Activated CD8-positive, alpha-beta T cell treated with anti-CD3 and anti-CD28 coated beads, Interleukin-2, amount 10 ng/mL, durations not matched to agents 7 days and 5 days (primary cell): Measurements from ENCODE around the gene RBM15. TPM values are rescaled to one million over a fixed set of nuclear protein-coding genes. Genes with fewer than 3 reads are reported as not detected.

Experiments used
- ATAC-seq: fragments of 150-1000 bp; cut with Tn5 transposase; one replicate; pipeline ENCODE4 v1.10.0; 2021; ENCODE audit warnings: moderate library complexity
- CTCF ChIA-PET: fragments of 350-600 bp; sonication (Branson Sonifier 250); formaldehyde crosslinking; loops from one replicate; lab custom pipeline; 2021; ENCODE audit warnings: antibody characterized with exemption; lab: Charles Lee
- POLR2A ChIA-PET: fragments of 350-600 bp; sonication (Branson Sonifier 250); formaldehyde crosslinking; loops from one replicate; lab custom pipeline; 2021; ENCODE audit warnings: antibody characterized with exemption; lab: Charles Lee
- DNase-seq: peaks from one replicate; pipeline ENCODE4 v3.0.0-alpha.2; 2020
- H3K27ac Mint-ChIP-seq: one replicate; pipeline ENCODE4 v1.8.0; 2021; ENCODE audit warnings: mild to moderate bottlenecking, mixed read lengths
- H3K27me3 Mint-ChIP-seq: one replicate; pipeline ENCODE4 v1.8.0; 2021; ENCODE audit warnings: low read depth, mixed read lengths
- H3K36me3 Mint-ChIP-seq: one replicate; pipeline ENCODE4 v1.8.0; 2021; ENCODE audit warnings: low read depth, mixed read lengths
- H3K4me1 Mint-ChIP-seq: one replicate; pipeline ENCODE4 v1.8.0; 2021; ENCODE audit warnings: low read depth, mixed read lengths
- H3K4me3 Mint-ChIP-seq: one replicate; pipeline ENCODE4 v1.8.0; 2021; ENCODE audit warnings: mild to moderate bottlenecking, mixed read lengths
- H3K9me3 Mint-ChIP-seq: one replicate; pipeline ENCODE4 v1.8.0; 2022; ENCODE audit warnings: mixed read lengths; ENCODE audit not compliant: insufficient read depth
- total RNA-seq, 2 experiments: library from RNA; stranded (reverse); gene quantifications; one replicate each; pipeline ENCODE4 v1.2.3, GENCODE V29; 2021

Gene RBM15
- total RNA-seq, 2 experiments from 2014 or later = 72.0 to 75.5 TPM

DNA sequence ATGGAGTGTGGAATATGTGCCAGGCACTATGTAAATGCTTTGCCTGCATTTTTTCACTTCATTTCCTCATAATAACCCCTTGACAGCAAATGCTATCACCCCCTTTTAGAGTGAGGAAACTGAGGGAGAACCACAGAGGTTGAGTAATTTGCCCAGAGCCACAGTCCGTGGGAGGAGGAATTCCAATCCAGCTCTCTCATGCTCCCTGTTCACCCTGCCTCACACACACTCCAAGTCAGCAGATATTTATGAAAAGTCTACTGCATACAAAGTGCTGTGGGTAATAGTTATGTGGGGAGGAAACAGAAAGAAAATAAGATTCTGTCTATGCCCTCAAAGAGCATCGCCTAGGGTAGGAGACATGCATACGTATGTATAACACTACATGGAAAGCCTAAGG is 30.9 kb upstream of the RBM15 start:
- H3K36me3 Mint-ChIP-seq = no peaks in the 10 kb centered on the region
- no peaks in the 10 kb centered on the region for H3K27me3 Mint-ChIP-seq
- DNase-seq (no peak), ATAC-seq (no peak)
- ChIA-PET CTCF (interaction anchor here (17.0 kb wide), 1 partner anchor 103 kb away, joined by 460 read pairs; the partner anchor contains the start of gene KCNC4), POLR2A (no interaction called here)
- no peaks in the 10 kb centered on the region for H3K9me3 Mint-ChIP-seq
- no peak overlapping the region for H3K4me3 Mint-ChIP-seq
- H3K27ac Mint-ChIP-seq = no peak overlapping the region
- no peaks in the 10 kb centered on the region for H3K4me1 Mint-ChIP-seq

DNA sequence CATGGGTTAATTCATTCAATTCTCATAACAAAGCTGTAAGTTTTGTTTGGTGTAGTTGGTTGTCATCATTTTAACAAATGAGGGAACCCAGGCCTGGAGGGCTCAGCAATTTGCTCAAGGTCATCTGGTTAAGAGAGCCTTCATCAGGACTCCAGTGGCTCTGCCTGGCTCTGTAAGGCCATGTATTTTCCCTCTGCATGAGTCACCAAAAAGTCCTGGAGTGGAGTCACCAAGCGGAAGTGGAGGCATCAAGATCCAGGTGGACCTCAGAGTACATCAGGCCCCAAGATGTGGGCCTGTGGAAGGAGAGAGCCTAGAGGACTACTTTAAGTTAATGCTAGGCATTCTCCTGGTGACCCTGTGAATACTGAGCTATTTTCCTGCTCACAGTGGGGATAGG is 30.0 kb upstream of the RBM15 start:
- POLR2A ChIA-PET = no interaction called here
- no peak overlapping the region for H3K27ac Mint-ChIP-seq
- H3K36me3 Mint-ChIP-seq = no peaks in the 10 kb centered on the region
- H3K9me3 Mint-ChIP-seq = no peaks in the 10 kb centered on the region
- no peak overlapping the region for H3K4me3 Mint-ChIP-seq
- H3K4me1 Mint-ChIP-seq = no peaks in the 10 kb centered on the region
- no peaks in the 10 kb centered on the region for H3K27me3 Mint-ChIP-seq
- DNase-seq (no peak), ATAC-seq (no peak)
- CTCF ChIA-PET = interaction anchor here (1.4 to 17.0 kb wide), 4 partner anchors 9 to 112 kb away, joined by 5 to 460 read pairs (median 6); partner anchors contain the start of gene KCNC4

DNA sequence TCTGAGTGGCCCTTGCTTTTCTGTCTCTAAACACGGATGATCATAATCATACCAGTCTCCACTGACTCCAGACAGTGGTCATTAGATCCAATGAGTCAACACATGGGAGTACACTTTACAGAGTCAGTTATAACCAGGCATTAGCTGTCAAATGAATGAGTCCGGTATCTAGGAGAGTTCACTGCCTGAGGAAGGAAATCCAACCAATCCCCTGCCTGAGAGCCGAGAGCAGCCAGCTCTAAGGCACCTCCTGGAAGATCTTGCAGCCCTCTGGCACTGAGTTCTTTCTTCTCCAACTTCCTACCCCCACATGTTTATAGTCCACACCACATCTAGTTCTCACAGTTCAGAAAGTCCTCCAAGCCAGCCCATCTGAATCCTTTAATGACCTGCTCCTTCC is 29.4 kb upstream of the RBM15 start:
- H3K36me3 Mint-ChIP-seq = no peaks in the 10 kb centered on the region
- POLR2A ChIA-PET = no interaction called here
- H3K27me3 Mint-ChIP-seq = no peaks in the 10 kb centered on the region
- H3K4me1 Mint-ChIP-seq = no peaks in the 10 kb centered on the region
- DNase-seq (no peak), ATAC-seq (no peak)
- H3K4me3 Mint-ChIP-seq = no peak overlapping the region
- H3K27ac Mint-ChIP-seq = no peak overlapping the region
- CTCF ChIA-PET = interaction anchor here (1.4 to 17.0 kb wide), 4 partner anchors 9 to 113 kb away, joined by 5 to 460 read pairs (median 6); partner anchors contain the start of gene KCNC4
- H3K9me3 Mint-ChIP-seq = no peaks in the 10 kb centered on the region

DNA sequence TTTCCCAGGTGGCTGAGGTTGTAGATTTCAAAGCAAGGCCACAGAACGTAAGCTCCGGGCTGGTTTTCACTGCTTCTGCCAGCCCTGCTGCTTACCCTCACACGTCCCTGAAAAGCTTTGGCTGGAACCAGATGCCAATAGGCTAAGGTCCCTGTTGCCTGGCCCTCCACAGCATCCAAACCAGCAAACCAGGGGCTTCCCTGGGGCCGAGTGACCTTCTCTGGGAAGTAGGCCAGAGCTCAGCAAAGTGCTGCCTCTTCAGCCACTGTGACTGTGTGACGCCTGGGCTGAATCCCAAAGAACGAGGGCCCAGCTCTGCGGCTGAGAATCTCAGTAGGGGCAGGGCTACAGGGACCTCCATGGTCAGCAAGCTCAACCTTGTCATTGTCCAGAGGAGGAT is 28.9 kb upstream of the RBM15 start:
- H3K27ac Mint-ChIP-seq = no peak overlapping the region
- DNase-seq (no peak), ATAC-seq (no peak)
- no peak overlapping the region for H3K4me3 Mint-ChIP-seq
- H3K9me3 Mint-ChIP-seq = no peaks in the 10 kb centered on the region
- no peaks in the 10 kb centered on the region for H3K4me1 Mint-ChIP-seq
- no peaks in the 10 kb centered on the region for H3K36me3 Mint-ChIP-seq
- no peaks in the 10 kb centered on the region for H3K27me3 Mint-ChIP-seq
- CTCF ChIA-PET = interaction anchor here (1.4 to 17.0 kb wide), 4 partner anchors 8 to 113 kb away, joined by 5 to 460 read pairs (median 6); partner anchors contain the start of gene KCNC4
- POLR2A ChIA-PET = interaction anchor here (0.9 kb wide), 1 partner anchor 28 kb away, joined by 4 read pairs; the partner anchor contains the start of gene RBM15

DNA sequence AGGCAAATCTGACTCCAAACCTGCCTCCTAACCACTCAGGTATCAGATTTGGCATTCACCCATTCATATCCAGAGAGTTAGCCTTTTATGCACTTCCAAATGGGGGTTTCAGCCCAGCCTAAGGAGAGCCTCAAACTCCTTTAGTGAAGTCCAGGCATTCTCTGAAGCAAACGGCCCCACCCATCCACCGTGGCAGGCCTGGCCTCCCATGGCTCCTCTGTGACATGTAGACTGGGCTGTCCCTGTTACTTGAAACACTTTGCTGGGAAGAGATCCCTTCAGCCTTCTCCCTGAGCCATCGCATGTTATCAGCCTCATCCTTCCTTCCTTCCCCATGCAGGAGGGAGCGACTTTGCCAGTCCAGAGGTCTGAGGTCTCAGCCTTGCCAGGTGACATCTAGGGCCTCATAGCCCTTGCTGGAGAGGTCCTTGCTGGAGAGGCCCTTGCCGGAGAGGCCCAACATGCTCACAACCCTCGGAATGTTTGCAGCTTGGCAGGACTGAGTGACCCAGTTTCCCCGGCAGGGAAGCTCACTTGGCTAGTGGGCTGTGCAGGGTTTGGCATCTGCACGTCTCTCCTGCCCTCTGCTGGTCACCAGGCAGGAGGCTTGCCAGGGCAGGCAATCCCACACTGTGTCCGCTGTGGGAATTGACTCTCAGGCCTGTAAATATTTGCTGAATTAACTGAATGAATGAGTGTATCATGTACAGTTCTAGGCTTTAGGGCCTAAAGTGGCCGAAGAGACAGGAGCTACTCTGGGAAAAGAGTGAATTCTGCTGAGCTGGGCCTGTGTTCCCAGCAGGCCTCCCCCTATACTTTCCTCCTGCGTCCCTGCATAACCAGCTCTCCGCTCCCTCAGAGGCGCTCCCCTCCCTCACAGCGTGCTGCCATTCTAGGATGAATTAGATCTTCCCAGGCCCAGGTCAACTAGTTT is 26.7 kb upstream of the RBM15 start:
- H3K9me3 Mint-ChIP-seq = no peaks in the 10 kb centered on the region
- DNase-seq (peak; percentile 76), ATAC-seq (peak; percentile 97)
- POLR2A ChIA-PET = interaction anchor here (1.2 to 1.5 kb wide), 3 partner anchors 26 to 109 kb away, joined by 5 to 6 read pairs (median 6); partner anchors contain the start of gene RBM15
- CTCF ChIA-PET = interaction anchor here (0.6 to 17.0 kb wide), 19 partner anchors 9 to 184 kb away, joined by 3 to 460 read pairs (median 6); partner anchors contain the start of gene KCNC4
- no peak overlapping the region for H3K4me3 Mint-ChIP-seq
- H3K36me3 Mint-ChIP-seq = no peaks in the 10 kb centered on the region
- H3K27ac Mint-ChIP-seq = no peak overlapping the region
- H3K27me3 Mint-ChIP-seq = no peaks in the 10 kb centered on the region
- no peaks in the 10 kb centered on the region for H3K4me1 Mint-ChIP-seq

DNA sequence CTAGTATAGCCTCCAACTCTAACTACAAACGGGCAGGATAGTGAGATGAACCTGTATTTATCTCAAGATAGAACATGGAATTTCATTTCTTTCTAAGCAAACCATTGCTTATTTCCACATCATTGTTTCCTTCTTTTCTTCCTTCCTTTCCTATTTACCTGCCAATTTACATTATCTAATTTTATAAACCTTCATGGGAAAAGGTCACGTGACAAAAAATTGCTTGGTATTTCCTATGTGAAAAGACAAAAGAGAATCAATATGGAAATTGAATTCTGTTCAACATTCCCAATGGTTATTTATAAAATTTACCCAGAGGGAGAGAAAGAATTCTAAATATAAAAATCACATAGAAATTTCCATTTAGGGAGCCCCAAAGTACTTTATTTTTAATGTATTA is 22.4 kb upstream of the RBM15 start:
- Mint-ChIP-seq H3K27ac (no peak overlapping the region), H3K4me3 (no peak overlapping the region), H3K27me3 (no peaks in the 10 kb centered on the region), H3K4me1 (no peaks in the 10 kb centered on the region), H3K36me3 (no peaks in the 10 kb centered on the region), H3K9me3 (no peaks in the 10 kb centered on the region)
- POLR2A ChIA-PET = interaction anchor here (2.0 kb wide), 1 partner anchor 22 kb away, joined by 7 read pairs; the partner anchor contains the start of gene RBM15
- CTCF ChIA-PET = interaction anchor here (1.0 to 17.0 kb wide), 3 partner anchors 20 to 143 kb away, joined by 3 to 460 read pairs (median 15); partner anchors contain the start of gene KCNC4
- no peak for ATAC-seq
- no peak for DNase-seq

DNA sequence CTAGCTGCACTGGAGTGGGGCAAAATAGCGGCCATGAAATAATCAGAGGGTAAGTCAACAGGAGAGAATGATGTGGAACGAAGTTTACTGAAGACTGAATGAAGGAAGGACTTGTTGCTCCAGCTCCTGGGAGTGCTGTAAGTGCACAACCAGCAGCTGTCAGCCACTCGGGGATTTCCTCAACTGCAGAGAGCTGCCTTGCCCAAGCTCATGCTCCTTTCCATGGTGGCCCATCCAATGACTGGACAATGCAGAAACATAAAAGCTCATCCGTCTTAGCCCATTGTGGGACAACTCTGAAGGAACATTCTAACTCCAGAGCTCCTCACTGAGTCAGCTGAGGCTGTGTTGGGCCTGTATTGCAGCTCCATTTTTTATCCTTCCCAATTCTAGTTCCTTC is 21.1 kb upstream of the RBM15 start:
- POLR2A ChIA-PET = interaction anchor here (2.0 kb wide), 1 partner anchor 21 kb away, joined by 7 read pairs; the partner anchor contains the start of gene RBM15
- H3K4me1 Mint-ChIP-seq = no peaks in the 10 kb centered on the region
- H3K36me3 Mint-ChIP-seq = no peaks in the 10 kb centered on the region
- ATAC-seq = no peak
- H3K4me3 Mint-ChIP-seq = no peak overlapping the region
- no peak for DNase-seq
- no peak overlapping the region for H3K27ac Mint-ChIP-seq
- H3K27me3 Mint-ChIP-seq = no peaks in the 10 kb centered on the region
- CTCF ChIA-PET = interaction anchor here (0.8 to 17.0 kb wide), 6 partner anchors 8 to 177 kb away, joined by 3 to 460 read pairs (median 8); partner anchors contain the start of gene KCNC4
- H3K9me3 Mint-ChIP-seq = no peaks in the 10 kb centered on the region

DNA sequence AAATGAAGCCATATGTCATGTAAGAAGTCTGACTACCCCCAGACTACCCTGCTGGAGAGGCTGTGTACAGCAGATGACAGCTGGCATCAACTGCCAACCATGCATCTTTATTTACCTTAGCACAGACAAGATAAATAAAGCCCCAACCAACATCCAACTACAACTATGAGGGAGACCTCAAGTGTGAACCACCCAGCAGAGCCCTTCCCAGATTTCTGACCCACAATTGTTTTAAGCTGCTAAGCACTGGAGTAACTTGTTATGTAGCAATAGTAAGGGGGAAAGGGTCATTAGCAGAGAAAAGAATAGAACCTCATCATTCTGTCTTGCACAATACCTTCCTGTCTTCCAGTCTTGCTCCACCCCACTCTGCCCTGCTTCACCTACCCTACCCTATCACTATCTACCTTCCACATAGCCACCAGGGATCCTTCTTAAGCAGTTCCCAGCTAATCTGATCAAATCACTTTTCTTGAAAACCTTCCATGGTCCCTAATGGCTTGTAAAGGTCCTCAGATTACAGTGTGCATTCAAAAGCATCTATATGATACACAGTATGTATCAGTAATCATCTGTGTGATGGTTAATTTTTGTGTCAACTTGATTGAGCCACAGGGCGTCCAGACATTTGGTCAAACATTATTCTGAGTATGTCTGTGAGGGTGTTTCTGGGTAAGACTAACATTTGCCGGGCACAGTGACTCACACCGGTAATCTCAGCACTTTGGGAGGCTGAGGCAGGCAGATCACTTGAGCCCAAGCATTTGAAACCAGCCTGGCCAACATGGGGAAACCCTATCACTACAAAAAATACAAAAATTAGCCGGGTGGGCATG is 19.6 kb upstream of the RBM15 start:
- Mint-ChIP-seq H3K36me3 (no peaks in the 10 kb centered on the region), H3K27me3 (peaks cover 1% of the 10 kb centered on the region), H3K27ac (no peak overlapping the region), H3K9me3 (no peaks in the 10 kb centered on the region), H3K4me1 (no peaks in the 10 kb centered on the region), H3K4me3 (no peak overlapping the region)
- ChIA-PET POLR2A (no interaction called here), CTCF (interaction anchor here (0.8 to 17.0 kb wide), 4 partner anchors 10 to 122 kb away, joined by 3 to 460 read pairs (median 8); partner anchors contain the start of gene KCNC4)
- DNase-seq (no peak), ATAC-seq (no peak)

DNA sequence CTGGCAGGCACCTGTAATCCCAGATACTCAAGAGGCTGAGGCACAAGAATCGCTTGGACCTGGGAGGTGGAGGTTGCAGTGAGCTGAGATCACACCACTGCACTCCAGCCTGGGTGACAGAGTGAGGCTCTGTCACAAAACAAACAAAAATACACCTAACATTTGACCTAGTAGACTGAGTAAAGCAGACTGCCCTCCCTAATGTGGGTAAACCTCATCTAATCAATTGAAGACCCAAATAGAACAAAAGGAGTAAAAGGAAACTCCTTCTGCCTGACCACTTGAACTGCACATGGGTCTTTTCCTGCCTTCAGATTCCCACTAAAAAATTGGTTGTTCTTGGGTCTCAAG is 19.0 kb upstream of the RBM15 start:
- Mint-ChIP-seq H3K36me3 (no peaks in the 10 kb centered on the region), H3K4me3 (no peak overlapping the region), H3K9me3 (no peaks in the 10 kb centered on the region), H3K27ac (no peak overlapping the region), H3K27me3 (peaks cover 3% of the 10 kb centered on the region), H3K4me1 (no peaks in the 10 kb centered on the region)
- ChIA-PET POLR2A (no interaction called here), CTCF (interaction anchor here (1.3 kb wide), 1 partner anchor 117 kb away, joined by 3 read pairs; no protein-coding TSS in a partner anchor)
- DNase-seq (no peak), ATAC-seq (no peak)

DNA sequence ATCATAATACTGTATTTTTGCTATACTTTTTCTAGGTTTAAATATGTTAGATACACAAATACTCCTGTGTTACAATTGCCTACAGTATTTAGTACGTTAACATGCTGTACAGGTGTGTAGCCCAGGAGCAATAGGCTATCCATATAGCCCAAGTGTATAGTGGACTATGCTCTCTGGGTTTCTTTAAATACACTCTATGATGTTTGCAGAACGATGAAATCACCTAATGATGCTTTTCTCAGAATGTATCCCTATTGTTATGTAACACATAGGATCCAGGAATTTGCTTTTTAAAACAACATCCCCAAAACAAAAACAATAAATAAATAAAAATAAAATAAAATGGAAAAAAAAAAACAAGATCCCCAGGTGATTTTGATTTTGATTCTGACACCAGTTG is 18.1 kb upstream of the RBM15 start:
- CTCF ChIA-PET = interaction anchor here (1.3 kb wide), 1 partner anchor 118 kb away, joined by 3 read pairs; no protein-coding TSS in a partner anchor
- Mint-ChIP-seq H3K27ac (no peak overlapping the region), H3K27me3 (peaks cover 3% of the 10 kb centered on the region), H3K4me1 (no peaks in the 10 kb centered on the region), H3K9me3 (no peaks in the 10 kb centered on the region), H3K36me3 (no peaks in the 10 kb centered on the region), H3K4me3 (no peak overlapping the region)
- ATAC-seq (no peak), DNase-seq (no peak)
- POLR2A ChIA-PET = no interaction called here

DNA sequence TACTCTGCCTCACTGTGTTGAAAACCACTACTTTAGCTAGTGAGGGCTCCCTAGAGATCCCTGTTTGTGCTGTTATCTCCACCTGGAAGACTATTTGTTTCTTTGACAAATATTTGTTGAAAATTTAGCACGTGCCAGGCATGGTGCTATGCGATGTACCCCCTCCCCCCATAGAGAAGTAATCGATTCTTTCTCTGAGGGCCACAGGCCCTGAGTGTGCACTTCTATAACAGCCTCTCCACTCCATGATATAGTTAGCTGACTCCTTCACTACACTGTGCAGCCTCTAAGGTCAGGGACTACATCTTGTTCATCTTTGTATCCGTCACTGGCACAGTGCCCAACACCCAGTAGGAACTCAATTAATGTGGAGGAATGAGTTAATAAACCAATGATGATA is 17.3 kb upstream of the RBM15 start:
- Mint-ChIP-seq H3K4me1 (no peaks in the 10 kb centered on the region), H3K27ac (no peak overlapping the region), H3K36me3 (no peaks in the 10 kb centered on the region), H3K27me3 (peaks cover 3% of the 10 kb centered on the region), H3K4me3 (no peak overlapping the region), H3K9me3 (no peaks in the 10 kb centered on the region)
- DNase-seq (no peak), ATAC-seq (no peak)
- POLR2A ChIA-PET = no interaction called here
- CTCF ChIA-PET = no interaction called here
